Panc1 (cell line): ENCODE data around the gene RGP1. TPM values are rescaled to one million over a fixed set of nuclear protein-coding genes. Genes with fewer than 3 reads are reported as not detected.

Source experiments
- ATAC-seq: fragments of 200-7000 bp; cut with Tn5 transposase; 2 replicates; pipeline ENCODE4 v1.9.1; 2020; ENCODE audit warnings: mild to moderate bottlenecking, moderate library complexity
- BruUV-seq: library from RNA; stranded (reverse); fragments of 400-500 nt; replicated peaks from 2 replicates; lab custom pipeline; 2021; lab: Mats Ljungman, UMichigan
- CTCF ChIA-PET: fragments of 300-600 bp; sonication (Branson Sonifier 250); formaldehyde crosslinking; loops from one replicate; lab custom pipeline; 2022; ENCODE audit warnings: antibody characterized with exemption; lab: Charles Lee
- POLR2A ChIA-PET: fragments of 300-600 bp; sonication (Branson Sonifier 250); formaldehyde crosslinking; loops from one replicate; lab custom pipeline; 2022; ENCODE audit warnings: antibody characterized with exemption; lab: Charles Lee
- DNase-seq: peaks from one replicate; pipeline ENCODE4 v3.0.0-alpha.2; 2010; ENCODE audit warnings: low read depth, low spot score
- H3K27ac ChIP-seq: 2 replicates; pipeline ENCODE4 v1.5.1; 2011; ENCODE audit warnings: mild to moderate bottlenecking, low read length, inconsistent platforms
- H3K27me3 ChIP-seq: fragments of 200-500 bp; sonication (Bioruptor generic); 2 replicates; pipeline ENCODE4 v1.6.0; 2014; ENCODE audit warnings: low read length, inconsistent platforms; ENCODE audit not compliant: control insufficient read depth, insufficient read depth
- H3K36me3 ChIP-seq: fragments of 200-500 bp; sonication (Bioruptor generic); 2 replicates; pipeline ENCODE4 v1.5.1; 2014; ENCODE audit warnings: inconsistent platforms, mild to moderate bottlenecking, low read length, moderate library complexity; ENCODE audit not compliant: control insufficient read depth, insufficient read depth
- H3K4me1 ChIP-seq: 2 replicates; pipeline ENCODE4 v1.5.1; 2011; ENCODE audit warnings: inconsistent platforms, mild to moderate bottlenecking, low read length, moderate library complexity; ENCODE audit not compliant: control insufficient read depth, insufficient read depth
- H3K4me3 ChIP-seq, 2 experiments: 2 replicates each; pipeline ENCODE4 v1.5.1; 2011 to 2012; ENCODE audit warnings: low read depth in 2 of 2, low read length in 2 of 2, mild to moderate bottlenecking in 2 of 2, inconsistent platforms in 1 of 2, moderate library complexity in 1 of 2
- H3K9me3 ChIP-seq: fragments of 200-500 bp; sonication (Bioruptor generic); 2 replicates; pipeline ENCODE4 v1.5.1; 2014; ENCODE audit warnings: low read depth, mild to moderate bottlenecking, inconsistent platforms, low read length, moderate library complexity; ENCODE audit not compliant: control insufficient read depth, insufficient read depth
- POLR2AphosphoS5 ChIP-seq: IDR thresholded peaks from 2 replicates; pipeline ENCODE4 v1.6.1; 2012; ENCODE audit warnings: mild to moderate bottlenecking, low read depth, low read length, moderate library complexity
- REST ChIP-seq, 2 experiments: IDR thresholded peaks; 2 replicates each; pipeline ENCODE4 v1.6.1; 2011 to 2012; ENCODE audit warnings: low read depth in 2 of 2, control low read depth in 1 of 2, low read length in 1 of 2, mild to moderate bottlenecking in 1 of 2, moderate library complexity in 1 of 2; ENCODE audit not compliant: insufficient read depth in 1 of 2
- SIN3A ChIP-seq: IDR thresholded peaks from 2 replicates; pipeline ENCODE4 v1.6.1; 2012; ENCODE audit warnings: low read depth, mild to moderate bottlenecking, low read length, moderate library complexity, borderline replicate concordance; ENCODE audit not compliant: insufficient read depth
- TCF7L2 ChIP-seq: IDR thresholded peaks from 2 replicates; pipeline ENCODE4 v1.6.1; 2011; ENCODE audit warnings: mild to moderate bottlenecking, low read depth, low read length, inconsistent platforms
- in situ Hi-C: cut with HindIII; loops from 2 replicates; pipeline ENCODE4 v1.10.0; 2016; ENCODE audit warnings: low sequenced_read_pairs, low pct_unique_long_range_greater_than_20kb
- intact Hi-C: fragments of 100-400 bp; cut with micrococcal nuclease; formaldehyde crosslinking; loops from one replicate; pipeline ENCODE4 v1.10.0; 2022; ENCODE audit not compliant: unreplicated experiment
- total RNA-seq: library from RNA; stranded (reverse); gene quantifications from one replicate; pipeline ENCODE4 v1.2.1, GENCODE V29; 2021; ENCODE audit not compliant: unreplicated experiment
- TF ChIP-seq, protein P1 (sequence below): fragments of 450-650 bp; IDR thresholded peaks from 2 replicates; pipeline ENCODE4 v1.5.1; 2017; ENCODE audit warnings: mild to moderate bottlenecking

The RGP1 gene
- total RNA-seq, 1 experiment from 2014 or later, result 43.3 TPM

DNA sequence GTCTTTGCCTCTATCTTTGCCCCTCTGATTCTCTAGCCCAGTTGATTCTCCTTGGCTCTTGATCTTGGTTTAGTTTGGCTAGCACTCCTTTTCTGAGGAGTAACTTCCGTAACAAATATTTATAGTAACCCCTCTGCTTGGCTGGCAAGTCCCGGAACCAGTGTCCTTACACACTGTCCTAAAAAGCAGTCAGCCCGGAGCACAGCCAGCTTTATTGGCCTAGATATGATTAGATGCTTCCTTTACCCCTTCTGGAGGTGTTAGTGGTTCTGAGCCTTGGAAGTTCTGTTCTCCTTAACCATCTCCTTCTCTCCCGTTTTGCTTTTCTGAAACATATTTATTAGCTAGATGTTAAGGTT, 22.0 kb downstream of the RGP1 start:
- peaks cover 8% of the 10 kb centered on the region for H3K4me1 ChIP-seq
- no peak overlapping the region for H3K27ac ChIP-seq
- DNase-seq, result no peak
- BruUV-seq, result no TSS peak
- CTCF ChIA-PET, result interaction anchor here (0.8 kb wide), 1 partner anchor 14 kb away, joined by 3 read pairs; no protein-coding TSS in a partner anchor
- H3K4me3 ChIP-seq, result no peak overlapping the region
- TF ChIP-seq SIN3A (no peak), TCF7L2 (no peak), REST (IDR thresholded peaks at IDR 0.05; ENCODE audit: insufficient read depth in 1 of 2, low read depth in 2 of 2, low read length in 1 of 2) (no peak), POLR2AphosphoS5 (no peak)
- TF ChIP-seq, protein P1, sequence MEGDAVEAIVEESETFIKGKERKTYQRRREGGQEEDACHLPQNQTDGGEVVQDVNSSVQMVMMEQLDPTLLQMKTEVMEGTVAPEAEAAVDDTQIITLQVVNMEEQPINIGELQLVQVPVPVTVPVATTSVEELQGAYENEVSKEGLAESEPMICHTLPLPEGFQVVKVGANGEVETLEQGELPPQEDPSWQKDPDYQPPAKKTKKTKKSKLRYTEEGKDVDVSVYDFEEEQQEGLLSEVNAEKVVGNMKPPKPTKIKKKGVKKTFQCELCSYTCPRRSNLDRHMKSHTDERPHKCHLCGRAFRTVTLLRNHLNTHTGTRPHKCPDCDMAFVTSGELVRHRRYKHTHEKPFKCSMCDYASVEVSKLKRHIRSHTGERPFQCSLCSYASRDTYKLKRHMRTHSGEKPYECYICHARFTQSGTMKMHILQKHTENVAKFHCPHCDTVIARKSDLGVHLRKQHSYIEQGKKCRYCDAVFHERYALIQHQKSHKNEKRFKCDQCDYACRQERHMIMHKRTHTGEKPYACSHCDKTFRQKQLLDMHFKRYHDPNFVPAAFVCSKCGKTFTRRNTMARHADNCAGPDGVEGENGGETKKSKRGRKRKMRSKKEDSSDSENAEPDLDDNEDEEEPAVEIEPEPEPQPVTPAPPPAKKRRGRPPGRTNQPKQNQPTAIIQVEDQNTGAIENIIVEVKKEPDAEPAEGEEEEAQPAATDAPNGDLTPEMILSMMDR, result no peak
- POLR2A ChIA-PET, result no interaction called here
- intact Hi-C loops, result no loop called here
- H3K9me3 ChIP-seq, result no peaks in the 10 kb centered on the region
- H3K27me3 ChIP-seq, result no peaks in the 10 kb centered on the region
- in situ Hi-C loops, result no loop called here
- ATAC-seq, result no peak
- no peaks in the 10 kb centered on the region for H3K36me3 ChIP-seq

DNA sequence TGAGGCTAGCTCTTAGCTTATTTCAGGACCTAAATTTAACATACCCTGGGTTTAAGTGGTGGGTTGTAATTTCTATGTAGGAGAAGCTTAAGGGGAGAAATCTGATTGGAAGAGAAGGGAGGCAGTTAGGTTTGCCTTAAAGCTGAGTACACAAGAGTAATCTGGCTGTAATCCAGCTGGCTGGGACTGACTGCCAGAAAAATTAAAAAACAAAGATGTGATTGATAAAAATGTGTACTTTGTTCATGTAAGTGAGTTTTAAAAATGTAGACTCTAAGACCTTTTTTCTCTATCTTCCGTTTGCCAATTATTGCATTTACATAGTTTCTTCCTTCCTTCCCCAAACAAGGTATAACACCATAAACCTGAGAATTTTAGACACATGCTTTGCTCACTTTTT, 22.4 kb downstream of the RGP1 start:
- H3K9me3 ChIP-seq, result no peaks in the 10 kb centered on the region
- ATAC-seq, result no peak
- BruUV-seq, result no TSS peak
- no peaks in the 10 kb centered on the region for H3K27me3 ChIP-seq
- peaks cover 8% of the 10 kb centered on the region for H3K4me1 ChIP-seq
- TF ChIP-seq, protein P1, result no peak
- TF ChIP-seq POLR2AphosphoS5 (no peak), SIN3A (no peak)
- ChIA-PET POLR2A (no interaction called here), CTCF (interaction anchor here (0.8 kb wide), 1 partner anchor 15 kb away, joined by 3 read pairs; no protein-coding TSS in a partner anchor)
- H3K27ac ChIP-seq, result no peak overlapping the region
- no peak overlapping the region for H3K4me3 ChIP-seq
- no peak for DNase-seq
- in situ Hi-C loops, result no loop called here
- intact Hi-C loops, result no loop called here
- no peaks in the 10 kb centered on the region for H3K36me3 ChIP-seq
